ENCODE data around the gene PIK3CA.

PIK3CA gene

DNA sequence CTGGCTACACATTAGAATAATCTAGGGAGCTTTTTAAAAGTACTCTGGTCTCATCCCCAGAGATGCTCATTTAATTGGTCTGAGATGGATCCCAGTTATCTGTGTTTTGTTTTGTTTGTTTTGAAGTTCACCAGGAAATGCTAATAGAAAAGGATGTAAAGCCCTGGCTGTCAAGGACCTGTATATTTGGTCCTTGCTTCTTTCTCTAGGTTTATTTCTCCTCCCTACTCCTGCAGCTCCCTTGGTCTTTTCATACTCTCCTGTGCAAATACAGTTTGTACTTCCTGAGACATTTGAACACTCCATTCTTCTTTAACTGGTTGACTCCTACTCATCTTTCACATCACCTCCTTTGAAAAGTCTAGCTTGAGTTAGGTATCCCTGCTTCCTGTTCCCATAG lies 3.3 kb downstream of the PIK3CA start:
- no peak overlapping the region for H3K4me3 ChIP-seq (ENCODE audit: low read depth, low read length)
- no peak for DNase-seq (ENCODE audit: low read depth)

DNA sequence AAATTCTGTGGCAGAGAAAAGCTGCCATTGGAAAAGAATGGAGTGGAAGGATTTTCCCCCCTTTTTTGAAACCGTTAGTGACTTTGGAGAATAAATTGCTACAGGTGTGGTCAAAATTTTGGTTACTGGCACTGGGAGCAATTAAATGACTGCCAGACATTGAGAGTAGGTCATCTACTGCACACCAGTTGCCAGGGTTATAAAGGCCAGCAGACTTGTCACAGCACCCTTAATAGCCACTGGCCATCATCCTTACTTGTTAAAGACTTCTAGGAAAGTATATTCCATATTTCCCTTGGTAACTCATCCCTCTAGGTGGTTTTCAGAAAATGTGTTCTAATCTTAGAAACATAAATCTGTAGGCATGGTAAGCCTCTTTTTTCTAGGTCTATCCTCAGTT lies 8.0 kb downstream of the PIK3CA start:
- no peak for DNase-seq (ENCODE audit: low read depth)
- H3K4me3 ChIP-seq (ENCODE audit: low read depth, low read length), result no peak overlapping the region

DNA sequence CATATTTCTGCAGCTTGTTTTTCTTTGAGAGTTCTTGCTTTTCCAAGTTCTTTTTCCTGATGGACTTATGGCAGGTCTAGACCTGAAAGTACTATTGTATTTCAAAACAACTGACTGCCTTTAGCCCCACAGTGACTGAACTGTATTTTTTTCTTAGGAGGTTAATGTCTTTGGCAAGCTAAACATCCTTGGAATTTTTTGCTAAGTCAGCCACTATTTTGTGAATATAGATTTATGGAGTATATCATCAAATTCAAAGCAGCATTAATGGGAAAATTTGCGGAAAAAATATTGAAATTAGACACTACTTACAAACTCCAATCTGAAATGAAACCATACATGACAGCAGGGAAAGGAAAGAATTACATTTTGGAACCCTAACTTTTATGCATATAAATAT lies 8.6 kb downstream of the PIK3CA start:
- DNase-seq (ENCODE audit: low read depth), result no peak
- H3K4me3 ChIP-seq (ENCODE audit: low read depth, low read length), result no peak overlapping the region

DNA sequence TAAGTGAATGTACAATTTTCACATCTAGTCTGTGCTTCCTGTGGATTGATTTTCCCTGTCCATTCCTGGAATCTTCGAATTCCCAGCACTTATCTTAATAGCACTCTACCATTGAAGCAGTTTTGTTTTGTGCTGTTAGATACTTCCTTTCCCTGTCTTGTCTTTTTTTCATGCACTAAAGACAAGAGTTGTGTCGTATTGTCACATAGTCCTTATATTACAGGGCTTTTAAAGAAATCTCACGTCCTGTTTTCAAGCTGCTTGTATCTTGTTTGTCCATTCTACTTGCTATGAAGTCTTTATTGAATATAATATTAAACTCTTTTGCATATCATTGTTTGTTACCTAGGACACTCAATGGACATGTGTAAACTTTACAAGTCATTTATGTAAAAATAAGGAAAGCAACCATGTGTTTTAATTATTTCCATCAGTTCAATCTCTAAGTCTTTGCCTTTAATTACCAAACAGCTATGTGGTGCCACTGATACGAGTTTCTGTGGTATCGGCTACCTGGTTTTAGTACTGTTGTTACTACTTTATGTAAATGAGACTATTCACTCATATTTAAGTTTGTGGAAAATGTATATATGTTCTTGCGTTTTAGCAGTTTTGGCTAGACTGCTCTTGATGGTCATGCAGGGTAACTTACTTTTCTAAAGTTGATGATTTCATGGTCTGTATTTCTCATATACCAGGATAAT lies 10.3 kb downstream of the PIK3CA start:
- no peak overlapping the region for H3K4me3 ChIP-seq (ENCODE audit: low read depth, low read length)
- no peak for DNase-seq (ENCODE audit: low read depth)

DNA sequence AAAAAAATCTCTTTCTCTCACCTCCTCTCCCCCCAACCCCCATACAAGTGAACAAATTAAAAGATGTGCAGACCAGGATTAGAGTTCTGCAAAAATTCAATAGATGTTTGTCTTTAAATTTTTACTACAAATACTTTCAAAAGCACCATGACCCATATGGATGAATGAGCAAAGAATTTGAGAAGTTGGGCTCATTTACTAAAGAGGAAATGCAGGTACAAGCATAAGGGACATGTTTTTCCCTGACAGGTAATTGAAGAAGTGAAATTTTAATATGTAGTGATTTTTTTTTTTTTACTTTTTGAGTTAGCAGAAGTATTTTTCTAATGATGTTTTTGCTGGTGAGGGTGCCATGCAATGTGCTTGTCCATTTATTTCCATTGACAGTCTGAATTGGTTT lies 15.3 kb downstream of the PIK3CA start:
- no peak overlapping the region for H3K4me3 ChIP-seq (ENCODE audit: low read depth, low read length)
- DNase-seq (ENCODE audit: low read depth), result no peak

DNA sequence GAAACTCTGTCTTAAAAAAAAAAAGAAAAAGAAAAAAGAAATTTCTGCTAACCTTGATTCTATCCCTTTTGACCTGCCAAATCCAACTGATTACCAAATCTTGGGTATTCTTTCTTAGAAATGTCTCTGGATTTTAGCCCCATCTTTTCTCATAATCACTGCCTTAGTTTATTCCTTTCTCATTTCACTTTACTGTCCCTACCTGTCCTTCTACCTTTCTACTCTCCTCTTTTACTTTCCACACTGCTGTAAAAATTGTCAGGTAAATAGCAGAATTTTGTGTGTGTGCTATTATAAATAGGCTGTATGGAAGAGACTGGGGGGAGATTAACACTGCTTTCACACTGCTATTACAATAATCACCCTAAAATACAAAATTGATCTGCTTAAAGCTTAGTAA lies 16.7 kb downstream of the PIK3CA start:
- H3K4me3 ChIP-seq (ENCODE audit: low read depth, low read length), result no peak overlapping the region
- DNase-seq (ENCODE audit: low read depth), result no peak

DNA sequence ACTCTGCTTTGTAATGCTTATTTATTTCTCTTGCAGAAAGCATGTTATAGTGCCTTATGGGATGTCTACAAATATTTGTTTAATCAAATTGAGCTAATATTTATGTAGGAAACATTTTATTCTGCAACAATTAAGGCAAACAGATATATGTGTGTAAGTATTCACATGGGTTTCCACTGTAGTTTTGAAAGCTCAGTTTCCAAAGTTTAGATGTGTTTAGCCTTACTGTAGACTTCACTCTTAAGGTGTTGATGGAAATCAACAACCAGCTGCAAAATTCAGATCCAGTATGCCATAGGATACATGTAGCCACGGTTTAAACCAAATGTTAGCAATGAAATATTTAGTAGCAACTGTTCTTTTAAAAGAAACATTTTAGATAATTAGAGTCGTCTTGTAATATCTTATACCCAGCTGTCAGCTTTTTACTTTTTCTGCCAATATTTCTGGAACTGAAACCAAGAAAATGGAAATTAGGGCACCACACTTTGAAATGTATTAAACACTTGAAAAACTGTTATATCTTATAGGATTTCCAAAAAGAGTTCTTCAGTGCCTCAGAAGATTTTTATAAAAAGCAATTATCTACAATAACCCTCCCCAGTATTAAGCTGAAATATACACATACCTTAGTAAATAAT lies 18.5 kb downstream of the PIK3CA start:
- DNase-seq (ENCODE audit: low read depth), result no peak
- H3K4me3 ChIP-seq (ENCODE audit: low read depth, low read length), result no peak overlapping the region

DNA sequence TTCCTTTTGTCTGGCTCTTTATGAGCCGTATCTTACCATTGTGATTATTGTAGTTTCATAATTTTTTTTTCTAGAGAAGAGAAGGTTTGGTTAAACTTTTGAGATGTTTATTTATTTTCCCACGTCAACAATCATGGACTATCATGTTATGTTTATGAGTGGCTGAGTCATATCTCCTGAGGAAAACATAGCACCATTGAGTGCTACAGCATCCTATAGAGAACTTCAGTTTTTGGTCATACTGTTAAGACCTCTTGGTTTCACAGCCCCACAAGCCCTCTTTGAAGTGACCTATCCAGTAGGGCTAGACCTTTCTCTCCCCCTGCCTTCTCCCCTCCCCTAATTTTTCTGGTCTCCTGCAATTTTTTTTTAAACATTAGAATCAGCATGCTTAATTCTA lies 20.8 kb downstream of the PIK3CA start:
- DNase-seq (ENCODE audit: low read depth), result no peak
- H3K4me3 ChIP-seq (ENCODE audit: low read depth, low read length), result no peak overlapping the region

DNA sequence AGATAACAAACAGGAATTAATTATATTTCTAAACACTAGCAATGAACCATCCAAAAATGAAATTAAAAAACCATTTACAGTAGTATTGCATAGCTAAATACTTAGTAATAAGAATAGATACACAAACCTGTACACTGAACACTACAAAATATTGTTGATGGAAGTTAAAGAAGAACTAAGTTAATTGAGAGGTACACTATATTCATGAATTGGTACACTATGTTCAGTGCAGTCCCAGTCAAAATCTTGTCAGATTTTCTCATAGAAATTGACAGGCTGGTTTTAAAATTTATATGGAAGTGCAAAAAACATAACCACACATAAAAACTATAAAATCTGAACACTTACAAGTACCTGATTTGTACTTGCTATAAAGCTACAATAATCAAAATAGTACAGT lies 24.4 kb downstream of the PIK3CA start:
- H3K4me3 ChIP-seq (ENCODE audit: low read depth, low read length), result no peak overlapping the region
- DNase-seq (ENCODE audit: low read depth), result no peak

DNA sequence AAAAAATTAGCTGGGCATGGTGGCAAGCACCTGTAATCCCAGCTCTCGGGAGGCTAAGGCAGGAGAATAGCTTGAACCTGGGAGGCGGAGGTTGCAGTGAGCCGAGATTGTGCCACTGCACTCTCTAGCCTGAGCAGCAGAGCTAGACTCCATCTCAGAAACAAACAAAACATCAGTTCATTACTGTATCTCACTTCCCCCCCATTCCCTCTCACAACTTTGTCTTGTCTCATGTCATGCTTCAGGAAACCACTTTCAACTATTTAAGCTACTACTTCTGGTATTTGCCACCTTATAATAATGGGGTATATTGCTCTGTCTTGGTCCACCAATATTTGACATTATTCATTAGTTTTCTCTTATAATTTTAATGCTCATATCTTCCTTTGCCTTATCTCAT lies 26.2 kb downstream of the PIK3CA start:
- DNase-seq (ENCODE audit: low read depth), result no peak
- H3K4me3 ChIP-seq (ENCODE audit: low read depth, low read length), result no peak overlapping the region

DNA sequence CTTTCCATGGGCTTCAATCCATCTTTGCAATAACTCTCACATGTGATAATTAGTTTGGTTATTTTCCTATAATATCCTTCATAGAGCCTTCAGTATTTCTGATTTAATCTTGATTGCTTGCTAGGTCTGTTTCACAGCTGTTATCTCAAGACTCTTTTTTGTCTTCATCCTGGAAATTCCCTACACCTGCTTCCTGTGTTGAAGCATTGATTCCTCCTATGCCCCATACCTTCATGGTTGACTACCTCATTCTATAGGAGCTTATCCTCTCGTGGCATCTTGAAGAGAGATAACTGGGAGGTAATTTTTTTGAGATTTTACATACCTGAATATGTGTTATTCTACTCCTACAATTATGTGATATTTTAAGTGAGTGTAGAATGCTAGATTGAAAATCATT lies 26.7 kb downstream of the PIK3CA start:
- no peak overlapping the region for H3K4me3 ChIP-seq (ENCODE audit: low read depth, low read length)
- DNase-seq (ENCODE audit: low read depth), result no peak

DNA sequence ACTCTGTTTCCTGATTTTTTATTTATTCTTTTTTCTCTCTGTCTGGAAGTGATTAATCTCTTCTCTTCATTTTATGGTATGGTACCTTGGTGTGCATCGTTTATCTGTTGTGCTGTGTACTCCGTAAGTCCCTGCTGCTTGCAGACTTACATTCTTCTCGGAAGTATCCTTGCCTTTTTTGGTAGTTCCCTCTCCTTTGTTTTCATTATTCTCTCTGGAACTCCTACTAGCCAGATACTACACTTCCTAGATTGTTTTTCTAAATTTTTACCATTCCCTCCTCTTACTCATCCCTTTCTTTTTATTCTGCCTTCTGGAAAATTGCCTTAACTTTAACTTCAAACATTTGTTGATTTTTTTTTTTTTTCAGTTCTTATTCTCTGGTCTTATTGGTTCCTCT lies 27.2 kb downstream of the PIK3CA start:
- DNase-seq (ENCODE audit: low read depth), result no peak
- no peak overlapping the region for H3K4me3 ChIP-seq (ENCODE audit: low read depth, low read length)

DNA sequence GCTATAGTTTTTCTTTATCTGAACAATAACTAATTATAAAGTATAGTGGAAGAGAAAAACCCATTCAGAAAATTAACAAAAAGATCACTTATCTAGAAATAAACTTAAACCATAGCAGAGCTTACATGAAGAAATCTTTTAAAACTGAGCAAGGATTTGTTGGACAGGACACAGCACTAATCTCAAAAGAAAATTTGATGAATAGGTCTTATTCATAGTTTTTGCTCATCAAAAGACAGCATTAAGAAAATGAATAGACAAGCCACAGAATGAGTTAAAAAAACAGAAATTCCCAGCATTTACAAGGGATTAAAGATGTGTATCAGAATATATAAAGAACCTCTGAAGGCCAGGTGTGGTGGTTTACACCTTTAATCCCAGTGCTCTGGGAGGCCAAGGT lies 29.5 kb downstream of the PIK3CA start:
- no peak overlapping the region for H3K4me3 ChIP-seq (ENCODE audit: low read depth, low read length)

DNA sequence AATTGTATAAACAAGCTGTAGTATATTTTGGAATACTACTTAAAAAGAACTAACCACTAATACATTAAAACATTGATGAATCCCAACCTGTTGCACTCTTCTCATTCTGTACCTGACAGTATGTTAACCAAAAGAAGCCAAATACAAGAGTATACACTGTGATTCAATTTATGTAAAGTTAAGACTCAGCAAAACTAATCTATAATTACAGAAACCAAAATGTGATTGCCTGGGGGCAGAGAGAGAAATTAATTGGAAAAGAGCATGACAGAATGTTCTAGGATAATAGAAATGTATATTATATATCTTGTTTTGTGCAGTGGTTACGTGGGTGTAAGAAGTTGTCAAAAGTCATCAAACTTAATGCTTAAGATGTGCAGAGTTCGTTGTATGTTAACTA lies 31.1 kb downstream of the PIK3CA start:
- no peak for DNase-seq (ENCODE audit: low read depth)
- no peak overlapping the region for H3K4me3 ChIP-seq (ENCODE audit: low read depth, low read length)

More for the DNA sequence above, 29.5 kb downstream of the PIK3CA start:
- no peak for DNase-seq (ENCODE audit: low read depth)

DNA sequence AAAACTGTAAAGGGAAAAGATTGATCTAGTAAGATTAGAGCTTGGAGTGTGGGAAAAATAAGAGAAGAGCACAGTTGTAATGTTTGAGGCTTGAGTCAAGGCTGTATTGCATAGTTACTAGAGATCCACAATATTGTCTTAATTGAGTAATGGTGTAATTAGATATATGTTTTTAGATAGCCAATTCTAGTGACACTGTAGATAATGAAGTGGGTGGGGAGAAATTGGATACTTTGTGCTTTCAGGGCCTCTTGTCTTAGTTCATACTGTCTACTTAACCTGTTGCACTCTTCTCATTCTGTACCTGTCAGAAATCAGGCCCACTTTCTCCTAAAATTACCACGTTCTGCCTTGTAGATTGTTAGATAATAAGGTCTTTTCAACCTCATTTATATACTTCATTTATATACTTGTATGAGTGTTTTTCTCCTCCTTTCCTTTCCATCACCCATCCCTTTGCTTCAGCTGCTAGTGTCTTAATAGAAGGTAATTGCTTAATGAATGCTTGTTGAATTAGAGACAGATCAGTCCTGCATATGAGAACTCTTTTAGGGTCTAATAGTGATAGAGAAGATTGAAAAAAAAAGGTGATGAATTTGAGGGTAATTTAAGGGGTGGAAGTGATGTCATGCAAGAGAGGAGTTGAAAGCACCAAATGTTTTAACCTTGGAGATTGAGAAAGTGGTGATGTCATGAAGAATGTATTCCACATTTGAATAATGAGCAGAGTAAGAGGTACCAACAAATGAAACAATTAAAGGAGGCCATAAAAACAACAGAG lies 32.0 kb downstream of the PIK3CA start:
- DNase-seq (ENCODE audit: low read depth), result no peak
- no peak overlapping the region for H3K4me3 ChIP-seq (ENCODE audit: low read depth, low read length)

DNA sequence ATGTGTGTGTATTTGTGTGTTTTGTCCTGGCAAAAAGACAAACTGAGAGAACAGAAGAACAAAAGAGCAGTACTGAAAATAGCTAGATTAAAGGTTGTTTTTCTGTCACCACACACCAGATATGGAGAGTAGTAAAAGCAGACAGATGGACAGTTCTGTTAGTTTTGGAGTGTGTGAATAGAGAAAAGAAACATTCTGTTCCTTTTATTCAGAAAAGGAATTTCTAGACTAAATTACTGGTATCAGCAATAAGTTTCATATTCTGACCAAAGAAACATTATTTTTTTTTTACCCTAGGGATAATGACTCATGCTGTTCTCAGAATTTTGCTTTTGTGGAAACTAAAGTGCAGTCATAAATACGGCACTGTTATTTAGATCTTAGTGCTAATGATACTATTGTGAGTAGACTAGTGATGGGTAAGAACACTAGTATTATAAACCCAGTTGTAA lies 32.9 kb downstream of the PIK3CA start:
- no peak overlapping the region for H3K4me3 ChIP-seq (ENCODE audit: low read depth, low read length)
- peak; percentile 76 for DNase-seq (ENCODE audit: low read depth)

DNA sequence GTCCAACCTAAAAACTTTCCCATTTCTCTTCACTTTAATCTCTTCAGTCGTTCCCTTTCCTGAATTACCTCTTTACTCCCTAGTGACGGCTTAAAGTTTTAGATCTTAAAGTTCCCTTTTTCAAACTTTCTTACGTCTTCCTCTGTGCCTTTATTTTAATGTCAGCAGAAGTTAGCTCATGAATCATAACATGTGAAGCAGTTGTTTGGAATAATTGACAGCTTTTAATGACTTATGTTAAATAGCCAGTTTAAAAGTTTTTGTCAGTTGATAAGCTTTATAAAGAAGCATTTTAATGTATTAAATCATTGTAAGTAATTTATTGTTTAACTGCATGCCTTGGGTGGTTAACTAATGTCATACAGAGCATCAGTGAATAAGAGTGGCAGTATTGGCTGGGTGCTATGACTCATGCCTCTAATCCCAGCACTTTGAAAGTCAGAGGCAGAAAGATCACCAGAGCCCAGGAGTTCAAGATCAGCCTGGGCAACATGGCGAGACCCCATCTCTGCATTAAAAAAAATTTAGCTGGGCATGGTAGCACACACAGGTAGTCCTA lies 33.9 kb downstream of the PIK3CA start:
- no peak overlapping the region for H3K4me3 ChIP-seq (ENCODE audit: low read depth, low read length)
- no peak for DNase-seq (ENCODE audit: low read depth)

DNA sequence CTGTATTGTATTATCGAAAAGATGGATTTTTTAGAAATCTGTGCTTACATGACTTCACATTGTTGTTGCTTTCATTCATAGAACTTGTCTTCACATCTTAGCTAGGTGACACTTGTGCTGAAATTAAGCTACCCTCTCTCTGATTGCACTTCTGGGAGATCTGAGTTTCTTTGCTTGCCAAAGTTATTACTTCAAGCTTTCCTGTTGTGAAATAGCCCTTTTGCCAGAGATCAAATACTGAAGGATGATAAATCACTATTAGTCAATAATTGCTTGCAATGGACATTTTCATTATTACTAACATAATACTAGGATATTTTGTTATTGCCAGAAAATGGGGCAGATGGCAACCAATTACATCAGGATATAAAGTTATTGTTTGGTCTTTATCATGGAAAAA lies 34.7 kb downstream of the PIK3CA start:
- no peak overlapping the region for H3K4me3 ChIP-seq (ENCODE audit: low read depth, low read length)
- no peak for DNase-seq (ENCODE audit: low read depth)

DNA sequence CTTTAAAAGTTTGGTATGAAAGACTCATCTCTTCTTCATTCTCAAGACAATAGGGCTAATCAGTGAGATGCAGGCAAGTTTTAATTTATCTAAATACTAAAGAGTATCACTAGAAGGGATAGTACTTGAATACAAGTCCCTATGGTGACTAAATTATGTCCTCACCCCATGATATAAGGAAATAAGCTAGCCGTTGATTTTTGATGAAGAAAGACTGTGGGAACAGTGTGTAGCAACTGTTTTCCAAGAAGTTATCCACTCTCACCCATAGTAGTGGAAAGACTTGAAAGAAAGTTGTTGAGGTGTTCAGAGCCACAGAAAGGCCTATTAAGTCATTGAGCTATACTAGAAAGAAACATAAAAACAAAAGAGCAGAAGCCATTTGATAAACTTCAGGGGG lies 36.7 kb downstream of the PIK3CA start:
- DNase-seq (ENCODE audit: low read depth), result no peak
- no peak overlapping the region for H3K4me3 ChIP-seq (ENCODE audit: low read depth, low read length)

DNA sequence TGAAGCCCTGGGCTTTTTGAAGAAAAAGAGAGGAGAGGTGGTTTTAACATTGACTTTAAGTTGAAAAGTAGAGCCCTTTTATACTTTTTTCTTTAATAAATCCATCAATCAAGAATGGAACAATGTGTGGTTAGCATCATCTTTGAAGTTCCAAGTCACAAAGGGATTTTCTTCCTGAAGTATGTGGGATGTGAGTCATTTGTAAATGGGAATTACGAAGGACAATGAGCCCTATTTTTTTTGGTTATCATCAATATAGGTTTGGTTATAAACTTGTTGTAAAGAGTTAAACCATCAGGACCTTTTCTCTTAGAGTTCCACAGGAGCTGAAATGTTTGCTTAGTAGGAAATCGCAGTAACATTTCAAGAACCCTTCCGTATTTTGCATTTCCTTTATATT lies 38.3 kb downstream of the PIK3CA start:
- no peak overlapping the region for H3K4me3 ChIP-seq (ENCODE audit: low read depth, low read length)
- DNase-seq (ENCODE audit: low read depth), result no peak
